A673 (cell line): ENCODE measurements around the gene CRYBG2.

ENCODE experiments used
- CTCF ChIP-seq: fragments of 300-800, 200-600 bp; sonication (generic); conservative IDR thresholded peaks from 2 replicates; pipeline ENCODE4 v1.5.1; 2017; ENCODE audit warnings: low read depth, mild to moderate bottlenecking, antibody characterized with exemption, low read length, moderate library complexity, mixed read lengths
- EZH2 ChIP-seq: fragments of 200-600 bp; sonication (generic); IDR thresholded peaks from 2 replicates; pipeline ENCODE4 v1.6.1; 2017; ENCODE audit warnings: borderline replicate concordance, low read depth, mild to moderate bottlenecking, mixed read lengths, antibody characterized with exemption, low read length; ENCODE audit not compliant: poor library complexity, severe bottlenecking

- no peak for TF ChIP-seq CTCF
- TF ChIP-seq EZH2: no peak
Observed at GRCh38 chr1:26300578-26301275, 53.2 kb downstream of the CRYBG2 start.
